H9 (cell line): ENCODE results near the gene PAIP2. TPM values are rescaled to one million over a fixed set of nuclear protein-coding genes. Genes with fewer than 3 reads are reported as not detected.

ENCODE experiments used
- DNase-seq: peaks from one replicate; pipeline ENCODE4 v3.0.0-alpha.2; 2017
- H2AFZ ChIP-seq: one replicate; pipeline ENCODE4 v1.6.1; 2013; ENCODE audit warnings: mild to moderate bottlenecking, low read length, control low read depth, moderate library complexity
- H2AK5ac ChIP-seq: 2 replicates; pipeline ENCODE4 v1.6.1; 2013; ENCODE audit warnings: low read length, control low read depth, mixed read lengths; ENCODE audit not compliant: insufficient read length
- H2BK120ac ChIP-seq: one replicate; pipeline ENCODE4 v1.6.1; 2013; ENCODE audit warnings: low read depth, mild to moderate bottlenecking, low read length, control low read depth, inconsistent platforms; ENCODE audit not compliant: poor library complexity, severe bottlenecking
- H2BK12ac ChIP-seq: 2 replicates; pipeline ENCODE4 v1.6.1; 2013; ENCODE audit warnings: low read length, control low read depth, mixed read lengths, low read depth; ENCODE audit not compliant: insufficient read length
- H2BK15ac ChIP-seq: 2 replicates; pipeline ENCODE4 v1.6.1; 2013; ENCODE audit warnings: low read depth, low read length, control low read depth
- H2BK20ac ChIP-seq: one replicate; pipeline ENCODE4 v1.6.1; 2013; ENCODE audit warnings: low read depth, mild to moderate bottlenecking, low read length, control low read depth, inconsistent platforms; ENCODE audit not compliant: poor library complexity, severe bottlenecking
- H2BK5ac ChIP-seq: 2 replicates; pipeline ENCODE4 v1.6.1; 2013; ENCODE audit warnings: low read length, control low read depth, mixed read lengths; ENCODE audit not compliant: insufficient read length
- H3K14ac ChIP-seq: 2 replicates; pipeline ENCODE4 v1.6.1; 2013; ENCODE audit warnings: low read length, control low read depth; ENCODE audit not compliant: insufficient read depth
- H3K18ac ChIP-seq: 2 replicates; pipeline ENCODE4 v1.6.1; 2013; ENCODE audit warnings: low read depth, mild to moderate bottlenecking, mixed read lengths, low read length, control low read depth; ENCODE audit not compliant: insufficient read length
- H3K23ac ChIP-seq: 2 replicates; pipeline ENCODE4 v1.6.1; 2013; ENCODE audit warnings: low read length, control low read depth, mixed read lengths, low read depth; ENCODE audit not compliant: insufficient read length
- H3K23me2 ChIP-seq: 2 replicates; pipeline ENCODE4 v1.6.1; 2013; ENCODE audit warnings: low read depth, mild to moderate bottlenecking, mixed read lengths, low read length, control low read depth; ENCODE audit not compliant: insufficient read length, poor library complexity, severe bottlenecking
- H3K27ac ChIP-seq: 2 replicates; pipeline ENCODE4 v1.5.1; 2013; ENCODE audit warnings: low read length, control low read depth, mixed read lengths, low read depth; ENCODE audit not compliant: insufficient read length
- H3K27me3 ChIP-seq: 2 replicates; pipeline ENCODE4 v1.6.1; 2013; ENCODE audit warnings: low read length, control low read depth, inconsistent platforms; ENCODE audit not compliant: insufficient read depth
- H3K4ac ChIP-seq: 2 replicates; pipeline ENCODE4 v1.6.1; 2013; ENCODE audit warnings: low read depth, mild to moderate bottlenecking, control low read depth, inconsistent platforms, low read length, moderate library complexity
- H3K4me1 ChIP-seq: 2 replicates; pipeline ENCODE4 v1.6.1; 2013; ENCODE audit warnings: low read length, control low read depth, inconsistent platforms; ENCODE audit not compliant: insufficient read depth
- H3K4me2 ChIP-seq: 2 replicates; pipeline ENCODE4 v1.6.1; 2013; ENCODE audit warnings: low read length, control low read depth, mixed read lengths; ENCODE audit not compliant: insufficient read length, insufficient read depth
- H3K56ac ChIP-seq: 2 replicates; pipeline ENCODE4 v1.6.1; 2013; ENCODE audit warnings: low read depth, mild to moderate bottlenecking, mixed read lengths, low read length, control low read depth; ENCODE audit not compliant: insufficient read length
- H3K79me1 ChIP-seq: 2 replicates; pipeline ENCODE4 v1.6.1; 2013; ENCODE audit warnings: low read depth, mild to moderate bottlenecking, moderate library complexity, low read length, control low read depth, inconsistent platforms; ENCODE audit not compliant: insufficient read depth, poor library complexity, severe bottlenecking
- H3K79me2 ChIP-seq: 2 replicates; pipeline ENCODE4 v1.6.1; 2013; ENCODE audit warnings: low read length, control low read depth, inconsistent platforms; ENCODE audit not compliant: insufficient read depth
- H3K9ac ChIP-seq: 2 replicates; pipeline ENCODE4 v1.6.1; 2013; ENCODE audit warnings: low read length, control low read depth, mixed read lengths; ENCODE audit not compliant: insufficient read length; ENCODE audit errors: extremely low read depth
- H3K9me3 ChIP-seq: one replicate; pipeline ENCODE4 v1.6.1; 2013; ENCODE audit warnings: low read depth, low read length, inconsistent platforms; ENCODE audit not compliant: control insufficient read depth
- H3T11ph ChIP-seq: one replicate; pipeline ENCODE4 v1.6.1; 2013; ENCODE audit warnings: mild to moderate bottlenecking, low read length, control low read depth, inconsistent platforms
- H4K20me1 ChIP-seq: one replicate; pipeline ENCODE4 v1.6.1; 2013; ENCODE audit not compliant: control insufficient read depth, insufficient read length, insufficient read depth
- H4K5ac ChIP-seq: 2 replicates; pipeline ENCODE4 v1.6.1; 2013; ENCODE audit warnings: low read depth, mild to moderate bottlenecking, mixed read lengths, low read length, control low read depth; ENCODE audit not compliant: insufficient read length
- H4K8ac ChIP-seq: replicated peaks from 2 replicates; pipeline ENCODE4 v1.6.1; 2013; ENCODE audit warnings: low read length, control low read depth, mixed read lengths, low read depth; ENCODE audit not compliant: insufficient read length
- H4K91ac ChIP-seq: 2 replicates; pipeline ENCODE4 v1.6.1; 2013; ENCODE audit warnings: low read depth, mild to moderate bottlenecking, moderate library complexity, mixed read lengths, low read length, control low read depth; ENCODE audit not compliant: insufficient read length
- H3K27ac Mint-ChIP-seq, 3 experiments: 2 replicates in 2 of 3; 3 replicates in 1 of 3; pipeline ENCODE4 v1.8.0; 2020 to 2021; ENCODE audit warnings: mixed read lengths in 3 of 3, mild to moderate bottlenecking in 1 of 3, moderate library complexity in 1 of 3
- H3K27me3 Mint-ChIP-seq: 2 replicates; pipeline ENCODE4 v1.8.0; 2021; ENCODE audit warnings: low read depth, mild to moderate bottlenecking, moderate library complexity, mixed read lengths
- H3K36me3 Mint-ChIP-seq, 3 experiments: 2 replicates in 2 of 3; 3 replicates in 1 of 3; pipeline ENCODE4 v1.8.0; 2020 to 2021; ENCODE audit warnings: low read depth in 3 of 3, mixed read lengths in 3 of 3; ENCODE audit not compliant: insufficient read depth in 1 of 3
- H3K4me1 Mint-ChIP-seq, 2 experiments: 2 replicates each; pipeline ENCODE4 v1.8.0; 2020; ENCODE audit warnings: mixed read lengths in 2 of 2
- H3K4me3 Mint-ChIP-seq, 2 experiments: 2 replicates in 1 of 2; 3 replicates in 1 of 2; pipeline ENCODE4 v1.8.0; 2020 to 2021; ENCODE audit warnings: mild to moderate bottlenecking in 2 of 2, mixed read lengths in 2 of 2, moderate library complexity in 1 of 2
- H3K9me3 Mint-ChIP-seq, 2 experiments: 2 replicates in 1 of 2; 3 replicates in 1 of 2; pipeline ENCODE4 v1.8.0; 2020; ENCODE audit warnings: mild to moderate bottlenecking in 2 of 2, mixed read lengths in 2 of 2, moderate library complexity in 1 of 2
- WGBS: extraction: QIAGEN DNeasy Blood & Tissue Kit; methylation state at CpG from one replicate; pipeline ENCODE4 v1.1.7; 2013; ENCODE audit warnings: missing lambda C conversion rate, low lambda C conversion rate, mixed read lengths; ENCODE audit not compliant: insufficient read length; ENCODE audit errors: extremely low coverage; 5-methylcytosine and 5-hydroxymethylcytosine counted together
- total RNA-seq: library from RNA; stranded (reverse); gene quantifications from 2 replicates; pipeline ENCODE4 v1.2.1, GENCODE V29; 2021
- TF ChIP-seq, protein P1 (sequence below): fragments of 200-600 bp; sonication (generic); conservative IDR thresholded peaks from 3 replicates; pipeline ENCODE4 v1.8.0; 2021; ENCODE audit warnings: antibody characterized with exemption, mild to moderate bottlenecking

PAIP2 gene
- total RNA-seq, 1 experiment from 2014 or later = 121 TPM

GRCh38 chr5:139340051-139340450 lies 1.6 kb upstream of the PAIP2 start:
- Histone ChIP-seq H4K8ac (no peak overlapping the region), H3K79me1 (peaks cover 4% of the 10 kb centered on the region), H2BK120ac (no peak overlapping the region), H3K27me3 (no peaks in the 10 kb centered on the region), H3K4me1 (no peaks in the 10 kb centered on the region; the same call in none of the 2 replicates), H3K79me2 (peaks cover 25% of the 10 kb centered on the region), H3K4ac (no peak overlapping the region), H3T11ph (no peak overlapping the region), H2BK20ac (no peak overlapping the region), H2AK5ac (no peak overlapping the region), H4K20me1 (no peaks in the 10 kb centered on the region), H3K18ac (no peak overlapping the region), H3K9me3 (no peaks in the 10 kb centered on the region), H4K91ac (no peak overlapping the region), H3K23me2 (peaks cover 7% of the 10 kb centered on the region), H2BK5ac (no peak overlapping the region), H3K14ac (no peak overlapping the region), H2BK15ac (no peak overlapping the region), H3K23ac (no peak overlapping the region), H4K5ac (no peak overlapping the region), H2BK12ac (no peak overlapping the region), H3K27ac (no peak overlapping the region), H3K4me2 (no peak overlapping the region), H3K56ac (no peak overlapping the region), H3K9ac (no peak overlapping the region), H2AFZ (no peak overlapping the region)
- TF ChIP-seq, protein P1, sequence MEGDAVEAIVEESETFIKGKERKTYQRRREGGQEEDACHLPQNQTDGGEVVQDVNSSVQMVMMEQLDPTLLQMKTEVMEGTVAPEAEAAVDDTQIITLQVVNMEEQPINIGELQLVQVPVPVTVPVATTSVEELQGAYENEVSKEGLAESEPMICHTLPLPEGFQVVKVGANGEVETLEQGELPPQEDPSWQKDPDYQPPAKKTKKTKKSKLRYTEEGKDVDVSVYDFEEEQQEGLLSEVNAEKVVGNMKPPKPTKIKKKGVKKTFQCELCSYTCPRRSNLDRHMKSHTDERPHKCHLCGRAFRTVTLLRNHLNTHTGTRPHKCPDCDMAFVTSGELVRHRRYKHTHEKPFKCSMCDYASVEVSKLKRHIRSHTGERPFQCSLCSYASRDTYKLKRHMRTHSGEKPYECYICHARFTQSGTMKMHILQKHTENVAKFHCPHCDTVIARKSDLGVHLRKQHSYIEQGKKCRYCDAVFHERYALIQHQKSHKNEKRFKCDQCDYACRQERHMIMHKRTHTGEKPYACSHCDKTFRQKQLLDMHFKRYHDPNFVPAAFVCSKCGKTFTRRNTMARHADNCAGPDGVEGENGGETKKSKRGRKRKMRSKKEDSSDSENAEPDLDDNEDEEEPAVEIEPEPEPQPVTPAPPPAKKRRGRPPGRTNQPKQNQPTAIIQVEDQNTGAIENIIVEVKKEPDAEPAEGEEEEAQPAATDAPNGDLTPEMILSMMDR = no peak
- H3K4me3 Mint-ChIP-seq = no peak overlapping the region; a peak in 1 of 5 replicates
- H3K27ac Mint-ChIP-seq = no peak overlapping the region
- peaks cover 20 to 34% of the 10 kb centered on the region in 2 experiments for H3K4me1 Mint-ChIP-seq
- H3K9me3 Mint-ChIP-seq = no peaks in the 10 kb centered on the region; a peak in 1 of 5 replicates
- WGBS = no CpG with 5 or more reads among the region's 2 CpGs
- peaks cover 12 to 25% (median 18%) of the 10 kb centered on the region in 3 experiments; a peak in 6 of 7 replicates for H3K36me3 Mint-ChIP-seq
- peaks cover 3% of the 10 kb centered on the region for H3K27me3 Mint-ChIP-seq
- no peak for DNase-seq
